H9 (cell line): ENCODE measurements around the gene SH3GL1. TPM values are rescaled to one million over a fixed set of nuclear protein-coding genes. Genes with fewer than 3 reads are reported as not detected.
A peak's percentile ranks its signal among the peaks of the same experiment; 100 is the strongest.

Experiments
- DNase-seq: peaks from one replicate; pipeline ENCODE4 v3.0.0-alpha.2; 2017
- H2AFZ ChIP-seq: one replicate; pipeline ENCODE4 v1.6.1; 2013; ENCODE audit warnings: mild to moderate bottlenecking, low read length, control low read depth, moderate library complexity
- H2AK5ac ChIP-seq: 2 replicates; pipeline ENCODE4 v1.6.1; 2013; ENCODE audit warnings: low read length, control low read depth, mixed read lengths; ENCODE audit not compliant: insufficient read length
- H2BK120ac ChIP-seq: one replicate; pipeline ENCODE4 v1.6.1; 2013; ENCODE audit warnings: low read depth, mild to moderate bottlenecking, low read length, control low read depth, inconsistent platforms; ENCODE audit not compliant: poor library complexity, severe bottlenecking
- H2BK12ac ChIP-seq: 2 replicates; pipeline ENCODE4 v1.6.1; 2013; ENCODE audit warnings: low read length, control low read depth, mixed read lengths, low read depth; ENCODE audit not compliant: insufficient read length
- H2BK15ac ChIP-seq: 2 replicates; pipeline ENCODE4 v1.6.1; 2013; ENCODE audit warnings: low read depth, low read length, control low read depth
- H2BK20ac ChIP-seq: one replicate; pipeline ENCODE4 v1.6.1; 2013; ENCODE audit warnings: low read depth, mild to moderate bottlenecking, low read length, control low read depth, inconsistent platforms; ENCODE audit not compliant: poor library complexity, severe bottlenecking
- H2BK5ac ChIP-seq: 2 replicates; pipeline ENCODE4 v1.6.1; 2013; ENCODE audit warnings: low read length, control low read depth, mixed read lengths; ENCODE audit not compliant: insufficient read length
- H3K14ac ChIP-seq: 2 replicates; pipeline ENCODE4 v1.6.1; 2013; ENCODE audit warnings: low read length, control low read depth; ENCODE audit not compliant: insufficient read depth
- H3K18ac ChIP-seq: 2 replicates; pipeline ENCODE4 v1.6.1; 2013; ENCODE audit warnings: low read depth, mild to moderate bottlenecking, mixed read lengths, low read length, control low read depth; ENCODE audit not compliant: insufficient read length
- H3K23ac ChIP-seq: 2 replicates; pipeline ENCODE4 v1.6.1; 2013; ENCODE audit warnings: low read length, control low read depth, mixed read lengths, low read depth; ENCODE audit not compliant: insufficient read length
- H3K23me2 ChIP-seq: 2 replicates; pipeline ENCODE4 v1.6.1; 2013; ENCODE audit warnings: low read depth, mild to moderate bottlenecking, mixed read lengths, low read length, control low read depth; ENCODE audit not compliant: insufficient read length, poor library complexity, severe bottlenecking
- H3K27ac ChIP-seq: 2 replicates; pipeline ENCODE4 v1.5.1; 2013; ENCODE audit warnings: low read length, control low read depth, mixed read lengths, low read depth; ENCODE audit not compliant: insufficient read length
- H3K27me3 ChIP-seq: 2 replicates; pipeline ENCODE4 v1.6.1; 2013; ENCODE audit warnings: low read length, control low read depth, inconsistent platforms; ENCODE audit not compliant: insufficient read depth
- H3K4ac ChIP-seq: 2 replicates; pipeline ENCODE4 v1.6.1; 2013; ENCODE audit warnings: low read depth, mild to moderate bottlenecking, control low read depth, inconsistent platforms, low read length, moderate library complexity
- H3K4me1 ChIP-seq: 2 replicates; pipeline ENCODE4 v1.6.1; 2013; ENCODE audit warnings: low read length, control low read depth, inconsistent platforms; ENCODE audit not compliant: insufficient read depth
- H3K4me2 ChIP-seq: 2 replicates; pipeline ENCODE4 v1.6.1; 2013; ENCODE audit warnings: low read length, control low read depth, mixed read lengths; ENCODE audit not compliant: insufficient read length, insufficient read depth
- H3K56ac ChIP-seq: 2 replicates; pipeline ENCODE4 v1.6.1; 2013; ENCODE audit warnings: low read depth, mild to moderate bottlenecking, mixed read lengths, low read length, control low read depth; ENCODE audit not compliant: insufficient read length
- H3K79me1 ChIP-seq: 2 replicates; pipeline ENCODE4 v1.6.1; 2013; ENCODE audit warnings: low read depth, mild to moderate bottlenecking, moderate library complexity, low read length, control low read depth, inconsistent platforms; ENCODE audit not compliant: insufficient read depth, poor library complexity, severe bottlenecking
- H3K79me2 ChIP-seq: 2 replicates; pipeline ENCODE4 v1.6.1; 2013; ENCODE audit warnings: low read length, control low read depth, inconsistent platforms; ENCODE audit not compliant: insufficient read depth
- H3K9ac ChIP-seq: 2 replicates; pipeline ENCODE4 v1.6.1; 2013; ENCODE audit warnings: low read length, control low read depth, mixed read lengths; ENCODE audit not compliant: insufficient read length; ENCODE audit errors: extremely low read depth
- H3K9me3 ChIP-seq: one replicate; pipeline ENCODE4 v1.6.1; 2013; ENCODE audit warnings: low read depth, low read length, inconsistent platforms; ENCODE audit not compliant: control insufficient read depth
- H3T11ph ChIP-seq: one replicate; pipeline ENCODE4 v1.6.1; 2013; ENCODE audit warnings: mild to moderate bottlenecking, low read length, control low read depth, inconsistent platforms
- H4K20me1 ChIP-seq: one replicate; pipeline ENCODE4 v1.6.1; 2013; ENCODE audit not compliant: control insufficient read depth, insufficient read length, insufficient read depth
- H4K5ac ChIP-seq: 2 replicates; pipeline ENCODE4 v1.6.1; 2013; ENCODE audit warnings: low read depth, mild to moderate bottlenecking, mixed read lengths, low read length, control low read depth; ENCODE audit not compliant: insufficient read length
- H4K8ac ChIP-seq: replicated peaks from 2 replicates; pipeline ENCODE4 v1.6.1; 2013; ENCODE audit warnings: low read length, control low read depth, mixed read lengths, low read depth; ENCODE audit not compliant: insufficient read length
- H4K91ac ChIP-seq: 2 replicates; pipeline ENCODE4 v1.6.1; 2013; ENCODE audit warnings: low read depth, mild to moderate bottlenecking, moderate library complexity, mixed read lengths, low read length, control low read depth; ENCODE audit not compliant: insufficient read length
- H3K27ac Mint-ChIP-seq, 3 experiments: 2 replicates in 2 of 3; 3 replicates in 1 of 3; pipeline ENCODE4 v1.8.0; 2020 to 2021; ENCODE audit warnings: mixed read lengths in 3 of 3, mild to moderate bottlenecking in 1 of 3, moderate library complexity in 1 of 3
- H3K27me3 Mint-ChIP-seq: 2 replicates; pipeline ENCODE4 v1.8.0; 2021; ENCODE audit warnings: low read depth, mild to moderate bottlenecking, moderate library complexity, mixed read lengths
- H3K36me3 Mint-ChIP-seq, 3 experiments: 2 replicates in 2 of 3; 3 replicates in 1 of 3; pipeline ENCODE4 v1.8.0; 2020 to 2021; ENCODE audit warnings: low read depth in 3 of 3, mixed read lengths in 3 of 3; ENCODE audit not compliant: insufficient read depth in 1 of 3
- H3K4me1 Mint-ChIP-seq, 2 experiments: 2 replicates each; pipeline ENCODE4 v1.8.0; 2020; ENCODE audit warnings: mixed read lengths in 2 of 2
- H3K4me3 Mint-ChIP-seq, 2 experiments: 2 replicates in 1 of 2; 3 replicates in 1 of 2; pipeline ENCODE4 v1.8.0; 2020 to 2021; ENCODE audit warnings: mild to moderate bottlenecking in 2 of 2, mixed read lengths in 2 of 2, moderate library complexity in 1 of 2
- H3K9me3 Mint-ChIP-seq, 2 experiments: 2 replicates in 1 of 2; 3 replicates in 1 of 2; pipeline ENCODE4 v1.8.0; 2020; ENCODE audit warnings: mild to moderate bottlenecking in 2 of 2, mixed read lengths in 2 of 2, moderate library complexity in 1 of 2
- WGBS: extraction: QIAGEN DNeasy Blood & Tissue Kit; methylation state at CpG from one replicate; pipeline ENCODE4 v1.1.7; 2013; ENCODE audit warnings: missing lambda C conversion rate, low lambda C conversion rate, mixed read lengths; ENCODE audit not compliant: insufficient read length; ENCODE audit errors: extremely low coverage; 5-methylcytosine and 5-hydroxymethylcytosine counted together
- total RNA-seq: library from RNA; stranded (reverse); gene quantifications from 2 replicates; pipeline ENCODE4 v1.2.1, GENCODE V29; 2021
- TF ChIP-seq, protein P1 (sequence below): fragments of 200-600 bp; sonication (generic); conservative IDR thresholded peaks from 3 replicates; pipeline ENCODE4 v1.8.0; 2021; ENCODE audit warnings: antibody characterized with exemption, mild to moderate bottlenecking

SH3GL1 gene
- total RNA-seq, 1 experiment from 2014 or later = 85.5 TPM

DNA sequence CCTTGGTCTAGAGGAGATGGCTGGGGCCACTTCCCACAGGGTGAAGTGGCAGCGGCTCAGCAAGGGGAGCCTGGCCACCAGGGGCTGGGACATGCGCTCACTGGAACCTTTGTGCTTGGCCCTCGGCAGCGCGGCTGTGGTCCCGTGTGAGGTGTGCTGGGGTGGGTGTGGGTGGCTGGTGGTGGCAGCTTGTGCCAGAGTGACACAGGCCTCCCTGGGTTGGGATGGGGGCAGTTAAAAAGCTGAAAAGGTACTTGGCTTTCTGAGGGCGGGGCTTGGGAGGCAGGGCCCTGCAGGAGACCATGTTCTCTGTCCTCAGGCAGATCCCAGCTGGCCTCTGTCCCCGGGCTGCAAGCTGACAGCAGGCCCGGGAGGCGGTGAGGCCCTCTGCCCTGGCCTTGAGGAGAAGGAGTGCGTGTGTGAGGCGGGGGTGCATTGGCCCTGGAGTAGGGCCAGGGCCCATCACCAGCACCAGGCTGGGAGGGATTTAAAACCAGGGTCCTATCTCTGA, 39.7 kb downstream of the SH3GL1 start:
- H3K56ac ChIP-seq = no peak overlapping the region
- H2AK5ac ChIP-seq = no peak overlapping the region
- no peak overlapping the region for H3K4ac ChIP-seq
- no peaks in the 10 kb centered on the region for H3K79me1 ChIP-seq
- no peak overlapping the region for H2BK12ac ChIP-seq
- no peak overlapping the region for H3K9ac ChIP-seq
- no peak overlapping the region for H4K91ac ChIP-seq
- H3K27me3 ChIP-seq = no peaks in the 10 kb centered on the region
- no peak overlapping the region for H3T11ph ChIP-seq
- no peaks in the 10 kb centered on the region; a peak in 1 of 5 replicates for H3K9me3 Mint-ChIP-seq
- H4K5ac ChIP-seq = no peak overlapping the region
- no peak overlapping the region for H3K4me2 ChIP-seq
- H4K8ac ChIP-seq = no peak overlapping the region
- H2BK5ac ChIP-seq = no peak overlapping the region
- TF ChIP-seq, protein P1, sequence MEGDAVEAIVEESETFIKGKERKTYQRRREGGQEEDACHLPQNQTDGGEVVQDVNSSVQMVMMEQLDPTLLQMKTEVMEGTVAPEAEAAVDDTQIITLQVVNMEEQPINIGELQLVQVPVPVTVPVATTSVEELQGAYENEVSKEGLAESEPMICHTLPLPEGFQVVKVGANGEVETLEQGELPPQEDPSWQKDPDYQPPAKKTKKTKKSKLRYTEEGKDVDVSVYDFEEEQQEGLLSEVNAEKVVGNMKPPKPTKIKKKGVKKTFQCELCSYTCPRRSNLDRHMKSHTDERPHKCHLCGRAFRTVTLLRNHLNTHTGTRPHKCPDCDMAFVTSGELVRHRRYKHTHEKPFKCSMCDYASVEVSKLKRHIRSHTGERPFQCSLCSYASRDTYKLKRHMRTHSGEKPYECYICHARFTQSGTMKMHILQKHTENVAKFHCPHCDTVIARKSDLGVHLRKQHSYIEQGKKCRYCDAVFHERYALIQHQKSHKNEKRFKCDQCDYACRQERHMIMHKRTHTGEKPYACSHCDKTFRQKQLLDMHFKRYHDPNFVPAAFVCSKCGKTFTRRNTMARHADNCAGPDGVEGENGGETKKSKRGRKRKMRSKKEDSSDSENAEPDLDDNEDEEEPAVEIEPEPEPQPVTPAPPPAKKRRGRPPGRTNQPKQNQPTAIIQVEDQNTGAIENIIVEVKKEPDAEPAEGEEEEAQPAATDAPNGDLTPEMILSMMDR = peak; percentile 13; the same call in 1 of the 3 replicates
- no peak overlapping the region for H2BK20ac ChIP-seq
- no peak overlapping the region for H2BK120ac ChIP-seq
- H3K36me3 Mint-ChIP-seq = peaks cover 1 to 40% (median 14%) of the 10 kb centered on the region in 3 experiments; a peak in 5 of 7 replicates
- H3K9me3 ChIP-seq = no peaks in the 10 kb centered on the region
- peaks cover 7 to 9% of the 10 kb centered on the region in 2 experiments; a peak in 3 of 4 replicates for H3K4me1 Mint-ChIP-seq
- DNase-seq = peak; percentile 53
- H3K4me1 ChIP-seq = no peaks in the 10 kb centered on the region; the same call in 1 of the 2 replicates
- H3K27ac Mint-ChIP-seq = peak overlapping the region in 2 of 3 experiments; percentile 55 to 85; a peak in 3 of 7 replicates
- H4K20me1 ChIP-seq = no peaks in the 10 kb centered on the region
- H3K18ac ChIP-seq = no peak overlapping the region
- H3K79me2 ChIP-seq = no peaks in the 10 kb centered on the region
- H3K27ac ChIP-seq = no peak overlapping the region
- H2AFZ ChIP-seq = no peak overlapping the region
- H3K27me3 Mint-ChIP-seq = peaks cover 4% of the 10 kb centered on the region
- H3K23me2 ChIP-seq = no peaks in the 10 kb centered on the region
- peak overlapping the region in 1 of 2 experiments; percentile 23; a peak in 1 of 5 replicates for H3K4me3 Mint-ChIP-seq
- H3K23ac ChIP-seq = no peak overlapping the region
- H3K14ac ChIP-seq = no peak overlapping the region; the same call in 1 of the 2 replicates
- no CpG with 5 or more reads among the region's 12 CpGs for WGBS
- H2BK15ac ChIP-seq = no peak overlapping the region
